Stomach (tissue), 4 donors: ENCODE measurements around the gene MCTP2.

ENCODE experiments used
- CTCF ChIP-seq, 7 experiments: fragments of 450-650 bp in 4 of 7; fragments of 200-600 bp in 3 of 7; sonication (generic) in 3 of 7; IDR thresholded peaks; one replicate each; pipeline ENCODE4 v1.5.1; 2016 to 2019; ENCODE audit warnings: antibody characterized with exemption in 7 of 7, control low read depth in 2 of 7, mild to moderate bottlenecking in 1 of 7
- EP300 ChIP-seq: sonication (generic); formaldehyde crosslinking; IDR thresholded peaks from one replicate; pipeline ENCODE4 v1.6.1; 2017; ENCODE audit warnings: antibody characterized with exemption
- POLR2AphosphoS5 ChIP-seq, 3 donors: sonication (generic); formaldehyde crosslinking; IDR thresholded peaks; one replicate each; pipeline ENCODE4 v1.6.1; 2016; ENCODE audit warnings: antibody characterized with exemption in 3 of 3

GRCh38 chr15:94411285-94411684 lies 179.9 kb downstream of the MCTP2 start:
- TF ChIP-seq CTCF (IDR thresholded peaks at IDR 0.05) (no peak), EP300 (no peak), POLR2AphosphoS5 (IDR thresholded peaks at IDR 0.05) (no peak)
